H1 (cell line): ENCODE data around the gene PHLPP2. TPM values are rescaled to one million over a fixed set of nuclear protein-coding genes. Genes with fewer than 3 reads are reported as not detected.

ENCODE experiments used
- CTCF ChIA-PET: fragments of 300-600 bp; sonication (Branson Sonifier 250); formaldehyde crosslinking; loops from one replicate; lab custom pipeline; 2021; ENCODE audit not compliant: partially characterized antibody; lab: Charles Lee
- POLR2A ChIA-PET: fragments of 300-600 bp; sonication (Branson Sonifier 250); formaldehyde crosslinking; loops from one replicate; lab custom pipeline; 2021; ENCODE audit warnings: inconsistent platforms; ENCODE audit not compliant: partially characterized antibody; lab: Charles Lee
- DNase-seq, 2 experiments: peaks; one replicate each; pipeline versions ENCODE4 v3.0.0 to v3.0.0-alpha.2; 2010 to 2022; ENCODE audit warnings: low spot score in 2 of 2, low read depth in 1 of 2, mixed read lengths in 1 of 2
- FAIRE-seq: peaks from 2 replicates; lab custom pipeline; 2011; peaks lifted over from hg19 to GRCh38; lab: Jason Lieb, UNC
- H2AFZ ChIP-seq: 2 replicates; pipeline ENCODE4 v1.8.1; 2012; ENCODE audit warnings: low read length, inconsistent platforms
- H2AK5ac ChIP-seq: 2 replicates; pipeline ENCODE4 v1.6.1; 2013; ENCODE audit warnings: low read depth, low read length
- H2BK120ac ChIP-seq: replicated peaks from 2 replicates; pipeline ENCODE3; 2013; ENCODE audit warnings: low read depth, low read length, inconsistent platforms
- H2BK12ac ChIP-seq: 2 replicates; pipeline ENCODE4 v1.6.1; 2013; ENCODE audit warnings: low read depth, low read length
- H2BK15ac ChIP-seq: 2 replicates; pipeline ENCODE4 v1.6.1; 2013; ENCODE audit warnings: low read length
- H2BK20ac ChIP-seq: 2 replicates; pipeline ENCODE4 v1.6.1; 2013; ENCODE audit warnings: low read length
- H2BK5ac ChIP-seq: 2 replicates; pipeline ENCODE4 v1.6.1; 2013; ENCODE audit warnings: low read depth, low read length
- H3K14ac ChIP-seq: 2 replicates; pipeline ENCODE4 v1.6.1; 2013; ENCODE audit warnings: inconsistent platforms; ENCODE audit not compliant: insufficient read length
- H3K18ac ChIP-seq: 2 replicates; pipeline ENCODE4 v1.6.1; 2013; ENCODE audit warnings: low read length; ENCODE audit errors: extremely low read depth
- H3K23ac ChIP-seq: 2 replicates; pipeline ENCODE4 v1.6.1; 2013; ENCODE audit warnings: inconsistent platforms; ENCODE audit not compliant: insufficient read length
- H3K23me2 ChIP-seq: 2 replicates; pipeline ENCODE4 v1.6.1; 2013; ENCODE audit warnings: low read depth, low read length
- H3K27ac ChIP-seq: 2 replicates; pipeline ENCODE4 v1.6.1; 2011; ENCODE audit warnings: low read depth, low read length, inconsistent platforms
- H3K27me3 ChIP-seq, 4 experiments: replicated peaks in 1 of 4; 1 replicate in 1 of 4; 2 replicates in 3 of 4; pipeline versions ENCODE4 v1.6.1 to v1.8.1; 2011 to 2013; ENCODE audit warnings: low read length in 3 of 4, mild to moderate bottlenecking in 3 of 4, inconsistent platforms in 2 of 4, mixed read lengths in 2 of 4, moderate library complexity in 1 of 4; ENCODE audit not compliant: control insufficient read depth in 3 of 4, insufficient read depth in 3 of 4; ENCODE audit errors: extremely low read depth in 1 of 4
- H3K36me3 ChIP-seq, 4 experiments: 2 replicates each; pipeline versions ENCODE4 v1.6.1 to v1.8.1; 2011 to 2013; ENCODE audit warnings: mild to moderate bottlenecking in 4 of 4, low read length in 3 of 4, moderate library complexity in 2 of 4, control low read depth in 1 of 4, inconsistent platforms in 1 of 4; ENCODE audit not compliant: insufficient read depth in 4 of 4, control insufficient read depth in 2 of 4
- H3K4ac ChIP-seq: replicated peaks from 2 replicates; pipeline ENCODE3; 2013; ENCODE audit warnings: low read length, low read depth, mixed read lengths, inconsistent platforms; ENCODE audit not compliant: insufficient read length
- H3K4me1 ChIP-seq, 4 experiments: replicated peaks in 1 of 4; 1 replicate in 1 of 4; 2 replicates in 3 of 4; pipeline versions ENCODE4 v1.6.1 to v1.8.1; 2011 to 2013; ENCODE audit warnings: low read length in 3 of 4, inconsistent platforms in 2 of 4, mixed read lengths in 1 of 4; ENCODE audit not compliant: insufficient read depth in 4 of 4, control insufficient read depth in 3 of 4
- H3K4me2 ChIP-seq, 2 experiments: 2 replicates each; pipeline versions ENCODE4 v1.6.1 to v1.8.1; 2011 to 2013; ENCODE audit warnings: low read depth in 2 of 2, low read length in 2 of 2, control low read depth in 1 of 2, inconsistent platforms in 1 of 2, mild to moderate bottlenecking in 1 of 2; ENCODE audit not compliant: insufficient read depth in 1 of 2
- H3K4me3 ChIP-seq, 4 experiments: fragments of 200-600, 300-600 bp in 1 of 4; sonication (generic), shearing (Covaris generic), sonication (Bioruptor Twin) in 1 of 4; 2 replicates each; pipeline versions ENCODE4 v1.5.1 to v1.8.1; 2011 to 2016; ENCODE audit warnings: low read length in 4 of 4, low read depth in 3 of 4, control low read depth in 2 of 4, inconsistent platforms in 2 of 4, mild to moderate bottlenecking in 2 of 4, mixed read lengths in 1 of 4, moderate library complexity in 1 of 4; ENCODE audit not compliant: insufficient read depth in 2 of 4; ENCODE audit errors: extremely low read depth in 1 of 4
- H3K56ac ChIP-seq: replicated peaks from 2 replicates; pipeline ENCODE3; 2013; ENCODE audit warnings: low read depth, mild to moderate bottlenecking, mixed read lengths, low read length, inconsistent platforms; ENCODE audit not compliant: insufficient read length
- H3K79me1 ChIP-seq: 2 replicates; pipeline ENCODE4 v1.6.1; 2013; ENCODE audit warnings: low read depth, low read length, control low read depth
- H3K79me2 ChIP-seq, 2 experiments: 2 replicates each; pipeline versions ENCODE4 v1.6.1 to v1.8.1; 2012 to 2013; ENCODE audit warnings: low read length in 2 of 2, mild to moderate bottlenecking in 2 of 2, inconsistent platforms in 1 of 2; ENCODE audit not compliant: insufficient read depth in 2 of 2, control insufficient read depth in 1 of 2
- H3K9ac ChIP-seq, 4 experiments: replicated peaks in 1 of 4; 1 replicate in 1 of 4; 2 replicates in 3 of 4; pipeline versions ENCODE4 v1.6.1 to v1.8.1; 2011 to 2013; ENCODE audit warnings: low read depth in 3 of 4, low read length in 3 of 4, control low read depth in 2 of 4, mild to moderate bottlenecking in 2 of 4, moderate library complexity in 2 of 4, inconsistent platforms in 1 of 4; ENCODE audit errors: extremely low read depth in 1 of 4
- H3K9me3 ChIP-seq, 2 experiments: 2 replicates each; pipeline versions ENCODE4 v1.6.1 to v1.8.1; 2012 to 2013; ENCODE audit warnings: mild to moderate bottlenecking in 2 of 2, moderate library complexity in 2 of 2, control low read depth in 1 of 2, inconsistent platforms in 1 of 2, low read depth in 1 of 2, low read length in 1 of 2, mixed read lengths in 1 of 2; ENCODE audit not compliant: insufficient read depth in 2 of 2
- H4K20me1 ChIP-seq, 2 experiments: replicated peaks in 1 of 2; 2 replicates each; pipeline versions ENCODE3 to v1.8.1; 2011 to 2013; ENCODE audit warnings: inconsistent platforms in 2 of 2, low read length in 2 of 2, mild to moderate bottlenecking in 1 of 2; ENCODE audit not compliant: insufficient read depth in 2 of 2, control insufficient read depth in 1 of 2
- H4K5ac ChIP-seq: 2 replicates; pipeline ENCODE4 v1.6.1; 2013; ENCODE audit warnings: low read length, low read depth, mixed read lengths, inconsistent platforms; ENCODE audit not compliant: insufficient read length
- H4K8ac ChIP-seq: 2 replicates; pipeline ENCODE4 v1.8.0; 2013; ENCODE audit warnings: mild to moderate bottlenecking, moderate library complexity, low read length, inconsistent platforms; ENCODE audit not compliant: insufficient read depth; ENCODE audit errors: extremely low read depth
- H4K91ac ChIP-seq: replicated peaks from 2 replicates; pipeline ENCODE3; 2013; ENCODE audit warnings: low read length, mixed read lengths, inconsistent platforms; ENCODE audit not compliant: insufficient read length
- BCL11A ChIP-seq, 2 experiments: IDR thresholded peaks; one replicate each; pipeline ENCODE4 v1.6.1; 2011; ENCODE audit warnings: low read depth in 2 of 2, low read length in 2 of 2, mild to moderate bottlenecking in 2 of 2
- CBX5 ChIP-seq: fragments of 300-800, 300-1000 bp; sonication (generic); IDR thresholded peaks from 2 replicates; pipeline ENCODE4 v1.7.1; 2016; ENCODE audit warnings: antibody characterized with exemption, low read length, low read depth
- CTBP2 ChIP-seq: IDR thresholded peaks from 2 replicates; pipeline ENCODE4 v1.7.0; 2011; ENCODE audit warnings: borderline replicate concordance, mild to moderate bottlenecking, moderate library complexity, mixed read lengths, low read length; ENCODE audit not compliant: insufficient read depth, insufficient read length
- JUND ChIP-seq: IDR thresholded peaks from 2 replicates; pipeline ENCODE4 v1.6.1; 2011; ENCODE audit warnings: mild to moderate bottlenecking, improper control_type of control experiment, low read length
- KDM5A ChIP-seq: fragments of 200-600 bp; IDR thresholded peaks from 2 replicates; pipeline ENCODE4 v1.7.1; 2012; ENCODE audit warnings: mild to moderate bottlenecking, low read length, inconsistent platforms, mixed read lengths
- RFX5 ChIP-seq: IDR thresholded peaks from 2 replicates; pipeline ENCODE4 v1.6.1; 2011; ENCODE audit warnings: low read depth, low read length, improper control_type of control experiment, borderline replicate concordance
- SP1 ChIP-seq: IDR thresholded peaks from 2 replicates; pipeline ENCODE4 v1.6.1; 2011; ENCODE audit warnings: low read depth, low read length
- TAF1 ChIP-seq: IDR thresholded peaks from 2 replicates; pipeline ENCODE4 v1.6.1; 2011; ENCODE audit warnings: mild to moderate bottlenecking, low read depth, low read length
- TBP ChIP-seq: IDR thresholded peaks from 2 replicates; pipeline ENCODE4 v1.6.1; 2011; ENCODE audit warnings: low read depth, low read length, improper control_type of control experiment
- WGBS, 2 experiments: shearing (Covaris generic) in 1 of 2; methylation state at CpG; one replicate each; pipeline versions ENCODE4 v1.1.6 to v1.1.7; 2013 to 2015; ENCODE audit warnings: low lambda C conversion rate in 2 of 2, mixed read lengths in 2 of 2, inconsistent platforms in 1 of 2, low coverage in 1 of 2, missing lambda C conversion rate in 1 of 2; ENCODE audit not compliant: insufficient replicate concordance in 2 of 2, insufficient coverage in 1 of 2, insufficient read length in 1 of 2; ENCODE audit errors: extremely low coverage in 1 of 2, missing lambda C conversion rate in 1 of 2; 5-methylcytosine and 5-hydroxymethylcytosine counted together
- polyA plus RNA-seq, 7 experiments: library from polyadenylated mRNA; depleted of rRNA in 3 of 7; stranded (reverse) in 5 of 7; unstranded in 2 of 7; fragments of >200 nt in 5 of 7; fragments of 200-250 nt in 2 of 7; gene quantifications; 1 replicate in 5 of 7; 2 replicates in 1 of 7; 4 replicates in 1 of 7; pipeline versions ENCODE4 v1.2.1 to v1.2.3, GENCODE V29; 2011 to 2013; ENCODE audit warnings: missing spikeins in 2 of 7, mixed read lengths in 2 of 7
- total RNA-seq: library from RNA; stranded (reverse); fragmentation: NEBNext Ultra II Directional; extraction: Animal tissue kit (Norgen Biotek cat#: 25700); gene quantifications from 2 replicates; pipeline ENCODE4 v1.2.1, GENCODE V29; 2021

PHLPP2 gene
- total and polyA plus RNA-seq, 2 of the 8 experiments (the other 6 are each of a cell fraction or from before 2014, with no cell fraction given) = 7.3 to 12.9 TPM

- Histone ChIP-seq H3K4me2 (no peak overlapping the region), H3K79me1 (no peaks in the 10 kb centered on the region; the same call in 1 of the 2 replicates), H3K56ac (no peak overlapping the region), H3K27ac (no peak overlapping the region), H2BK5ac (no peak overlapping the region), H3K4ac (no peak overlapping the region), H4K91ac (no peak overlapping the region), H3K23me2 (peaks cover 8% of the 10 kb centered on the region; the same call in 1 of the 2 replicates), H4K8ac (no peak overlapping the region), H4K5ac (no peak overlapping the region), H3K18ac (no peak overlapping the region), H3K36me3 (no peaks in the 10 kb centered on the region), H3K4me1 (peaks cover 0 to 8% (median 2%) of the 10 kb centered on the region in 4 experiments; a peak in 5 of 7 replicates), H2BK120ac (no peak overlapping the region), H2AFZ (no peak overlapping the region), H3K14ac (no peak overlapping the region), H2BK12ac (no peak overlapping the region), H3K4me3 (no peak overlapping the region), H3K9me3 (no peaks in the 10 kb centered on the region), H3K23ac (no peak overlapping the region), H4K20me1 (no peaks in the 10 kb centered on the region), H3K9ac (no peak overlapping the region), H2AK5ac (no peak overlapping the region), H2BK15ac (no peak overlapping the region), H2BK20ac (no peak overlapping the region), H3K27me3 (no peaks in the 10 kb centered on the region), H3K79me2 (peaks cover 0 to 8% of the 10 kb centered on the region in 2 experiments; a peak in 2 of 4 replicates)
- TF ChIP-seq KDM5A (no peak), JUND (no peak), TAF1 (no peak), TBP (no peak), CTBP2 (no peak), CBX5 (no peak), BCL11A (IDR thresholded peaks at IDR 0.05; ENCODE audit: low read depth in 2 of 2, low read length in 2 of 2) (no peak), SP1 (no peak), RFX5 (no peak)
- WGBS, 2 experiments = 90% methylated on average over 3 of the region's 3 CpGs; no CpG with 5 or more reads in 1 of the 2 experiments
- ChIA-PET CTCF (interaction anchor here (0.9 to 1.6 kb wide), 3 partner anchors 10 to 124 kb away, joined by 3 to 5 read pairs (median 4); no protein-coding TSS in a partner anchor), POLR2A (interaction anchor here (1.0 kb wide), 1 partner anchor 12 kb away, joined by 5 read pairs; no protein-coding TSS in a partner anchor)
- FAIRE-seq = no peak
- DNase-seq = no peak
Observed at GRCh38 chr16:71623597-71623996, 100.9 kb downstream of the PHLPP2 start.
